A673 (cell line): ENCODE data around the gene ERLEC1.

Experiments used
- CTCF ChIP-seq: fragments of 300-800, 200-600 bp; sonication (generic); conservative IDR thresholded peaks from 2 replicates; pipeline ENCODE4 v1.5.1; 2017; ENCODE audit warnings: low read depth, mild to moderate bottlenecking, antibody characterized with exemption, low read length, moderate library complexity, mixed read lengths
- EZH2 ChIP-seq: fragments of 200-600 bp; sonication (generic); IDR thresholded peaks from 2 replicates; pipeline ENCODE4 v1.6.1; 2017; ENCODE audit warnings: borderline replicate concordance, low read depth, mild to moderate bottlenecking, mixed read lengths, antibody characterized with exemption, low read length; ENCODE audit not compliant: poor library complexity, severe bottlenecking

GRCh38 chr2:53753041-53753440 lies 33.8 kb upstream of the ERLEC1 start:
- TF ChIP-seq EZH2 (no peak), CTCF (no peak)
